Brain microvascular endothelial cell (primary cell): Measurements from ENCODE around the gene SLC35D3.
"Not testable (repeated sequence)": the region's sequence is repeated elsewhere in the genome, so short reads cannot be mapped to it uniquely, and the experiment has no call there.

ENCODE experiments used
- DNase-seq: peaks from one replicate; pipeline ENCODE4 v3.0.0-alpha.2; 2020
- H3K27ac ChIP-seq: fragments of 250-450 bp; sonication (Bioruptor Pico); 2 replicates; pipeline ENCODE4 v1.5.1; 2020; ENCODE audit warnings: mild to moderate bottlenecking, moderate library complexity
- H3K27me3 ChIP-seq: fragments of 250-450 bp; sonication (Bioruptor Pico); replicated peaks from 2 replicates; pipeline ENCODE4 v1.5.1; 2020; ENCODE audit warnings: mild to moderate bottlenecking
- H3K36me3 ChIP-seq: fragments of 250-450 bp; sonication (Bioruptor Pico); replicated peaks from 2 replicates; pipeline ENCODE4 v1.5.1; 2020; ENCODE audit warnings: mild to moderate bottlenecking
- H3K4me3 ChIP-seq: 2 replicates; pipeline ENCODE4 v1.5.1; 2011; ENCODE audit warnings: low read depth, mild to moderate bottlenecking, control low read depth, low read length, moderate library complexity
- CTCF ChIP-seq: IDR thresholded peaks from 2 replicates; pipeline ENCODE4 v1.5.1; 2011; ENCODE audit warnings: low read depth, mild to moderate bottlenecking, moderate library complexity, low read length, control low read depth, inconsistent platforms; ENCODE audit errors: missing control alignments
- in situ Hi-C: cut with HindIII; loops from 2 replicates; pipeline ENCODE4 v1.10.0; 2017; ENCODE audit warnings: low sequenced_read_pairs, low pct_ligation_motif_present

The SLC35D3 gene

GRCh38 chr6:136897071-136897470 is 25.0 kb upstream of the SLC35D3 start:
- DNase-seq: no peak
- in situ Hi-C loops: no loop called here
- TF ChIP-seq CTCF: no peak

GRCh38 chr6:136901212-136901784 is 20.8 kb upstream of the SLC35D3 start:
- DNase-seq: no peak

More at GRCh38 chr6:136897071-136897470, 25.0 kb upstream of the SLC35D3 start:
- Histone ChIP-seq H3K36me3 (no peaks in the 10 kb centered on the region), H3K4me3 (no peak overlapping the region), H3K27me3 (no peaks in the 10 kb centered on the region), H3K27ac (no peak overlapping the region)

GRCh38 chr6:136904477-136904876 is 17.6 kb upstream of the SLC35D3 start:
- in situ Hi-C loops, H3K27ac ChIP-seq, DNase-seq, H3K4me3 ChIP-seq, H3K27me3 ChIP-seq, H3K36me3 ChIP-seq: not testable (repeated sequence)

More at GRCh38 chr6:136901212-136901784, 20.8 kb upstream of the SLC35D3 start:
- Histone ChIP-seq H3K36me3 (no peaks in the 10 kb centered on the region), H3K4me3 (no peak overlapping the region), H3K27me3 (no peaks in the 10 kb centered on the region), H3K27ac (no peak overlapping the region)
- TF ChIP-seq CTCF: no peak
- in situ Hi-C loops: no loop called here

GRCh38 chr6:136914947-136915346 is 7.2 kb upstream of the SLC35D3 start:
- in situ Hi-C loops: no loop called here
- TF ChIP-seq CTCF: no peak
- Histone ChIP-seq H3K36me3 (no peaks in the 10 kb centered on the region), H3K27me3 (no peaks in the 10 kb centered on the region), H3K4me3 (no peak overlapping the region), H3K27ac (no peak overlapping the region)
- DNase-seq: no peak

- Histone ChIP-seq H3K27me3 (peaks cover 28% of the 10 kb centered on the region), H3K36me3 (no peaks in the 10 kb centered on the region), H3K27ac (no peak overlapping the region), H3K4me3 (no peak overlapping the region)
- no peak for TF ChIP-seq CTCF
- DNase-seq: no peak
- in situ Hi-C loops: no loop called here
These were observed 3.4 kb upstream of the SLC35D3 start for GRCh38 chr6:136918706-136919105.

- in situ Hi-C loops: no loop called here
- Histone ChIP-seq H3K27ac (no peak overlapping the region), H3K27me3 (peaks cover 36% of the 10 kb centered on the region), H3K4me3 (no peak overlapping the region), H3K36me3 (no peaks in the 10 kb centered on the region)
- TF ChIP-seq CTCF: no peak
- no peak for DNase-seq
These were observed 1.9 kb upstream of the SLC35D3 start for GRCh38 chr6:136920216-136920615.
